Coronary artery (tissue), 2 donors: ENCODE results near the gene LNPEP.

Experiments used
- DNase-seq: peaks from one replicate; pipeline ENCODE4 v3.0.0-alpha.2; 2017; ENCODE audit warnings: low spot score
- H3K27ac ChIP-seq, 2 donors: fragments of 200-600 bp; sonication (generic); one replicate each; pipeline ENCODE4 v1.5.1; 2016 to 2019
- H3K4me3 ChIP-seq: fragments of 200-600 bp; sonication (generic); 2 replicates; pipeline ENCODE4 v1.5.1; 2016; ENCODE audit warnings: mild to moderate bottlenecking, moderate library complexity
- TF ChIP-seq, protein P1 (sequence below): fragments of 200-600 bp; sonication (generic); IDR thresholded peaks from one replicate; pipeline ENCODE4 v1.5.1; 2019; ENCODE audit warnings: antibody characterized with exemption

The LNPEP gene

DNA sequence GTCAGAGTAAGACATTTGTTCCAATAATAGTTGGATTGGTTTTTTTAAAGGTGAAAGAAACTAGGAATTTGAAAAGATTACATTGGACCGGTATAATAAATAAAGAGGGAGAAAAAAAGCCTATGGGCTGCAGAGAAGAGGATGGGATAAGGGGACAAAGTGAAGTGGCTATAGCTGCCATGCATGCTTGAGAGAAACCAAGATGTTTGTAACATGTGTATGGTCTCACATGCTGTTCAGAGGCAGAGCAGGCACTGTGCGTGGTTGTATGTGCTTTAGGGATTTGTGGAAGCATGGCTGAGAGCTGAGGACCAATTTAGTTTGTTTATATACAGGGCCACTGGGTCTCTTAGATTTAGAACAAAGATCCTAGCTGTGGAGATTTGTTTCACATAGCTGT lies 32.7 kb downstream of the LNPEP start:
- no peak for DNase-seq
- Histone ChIP-seq H3K27ac (peak overlapping the region in 1 of 2 donors; percentile 37), H3K4me3 (no peak overlapping the region)
- TF ChIP-seq, protein P1, sequence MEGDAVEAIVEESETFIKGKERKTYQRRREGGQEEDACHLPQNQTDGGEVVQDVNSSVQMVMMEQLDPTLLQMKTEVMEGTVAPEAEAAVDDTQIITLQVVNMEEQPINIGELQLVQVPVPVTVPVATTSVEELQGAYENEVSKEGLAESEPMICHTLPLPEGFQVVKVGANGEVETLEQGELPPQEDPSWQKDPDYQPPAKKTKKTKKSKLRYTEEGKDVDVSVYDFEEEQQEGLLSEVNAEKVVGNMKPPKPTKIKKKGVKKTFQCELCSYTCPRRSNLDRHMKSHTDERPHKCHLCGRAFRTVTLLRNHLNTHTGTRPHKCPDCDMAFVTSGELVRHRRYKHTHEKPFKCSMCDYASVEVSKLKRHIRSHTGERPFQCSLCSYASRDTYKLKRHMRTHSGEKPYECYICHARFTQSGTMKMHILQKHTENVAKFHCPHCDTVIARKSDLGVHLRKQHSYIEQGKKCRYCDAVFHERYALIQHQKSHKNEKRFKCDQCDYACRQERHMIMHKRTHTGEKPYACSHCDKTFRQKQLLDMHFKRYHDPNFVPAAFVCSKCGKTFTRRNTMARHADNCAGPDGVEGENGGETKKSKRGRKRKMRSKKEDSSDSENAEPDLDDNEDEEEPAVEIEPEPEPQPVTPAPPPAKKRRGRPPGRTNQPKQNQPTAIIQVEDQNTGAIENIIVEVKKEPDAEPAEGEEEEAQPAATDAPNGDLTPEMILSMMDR, result no peak

GRCh38 chr5:96969366-96969765 lies 33.5 kb downstream of the LNPEP start:
- TF ChIP-seq, protein P1, result no peak

DNA sequence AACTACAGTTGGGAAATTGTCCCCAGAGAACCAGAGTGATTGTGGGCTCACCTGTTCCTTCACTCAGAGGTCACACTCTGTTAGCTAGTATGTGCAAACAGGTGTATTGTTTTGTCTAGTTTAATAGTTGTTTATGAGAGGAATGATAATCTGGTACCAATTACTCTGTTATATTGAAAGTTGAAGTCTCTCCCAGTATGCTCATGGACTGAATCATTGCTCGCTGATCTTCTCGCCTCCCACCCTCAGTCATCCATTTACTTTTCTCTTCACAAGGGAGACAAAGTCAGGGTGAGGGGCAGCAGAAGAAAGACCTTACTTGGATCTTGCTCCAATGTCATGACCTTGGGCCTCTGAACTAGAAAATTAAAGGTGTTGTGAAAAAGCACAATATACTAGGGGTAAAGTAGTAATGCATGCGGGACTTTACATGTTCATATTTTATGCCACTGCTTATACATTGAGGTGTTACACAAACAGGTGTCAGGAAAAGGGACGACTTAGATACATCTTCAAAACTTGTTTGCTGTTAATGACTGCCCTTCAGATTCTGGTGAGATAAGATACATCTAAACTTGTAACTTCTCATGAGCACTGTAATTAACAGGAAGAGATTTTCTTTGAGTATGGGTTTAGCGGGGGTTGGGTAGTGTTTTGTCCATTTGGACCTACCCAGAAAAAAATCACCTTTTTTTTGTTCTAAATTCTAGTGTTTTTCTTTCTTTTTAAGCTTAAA lies 36.9 kb downstream of the LNPEP start:
- TF ChIP-seq, protein P1, result no peak
- Histone ChIP-seq H3K27ac (no peak overlapping the region), H3K4me3 (no peak overlapping the region)
- no peak for DNase-seq

More at GRCh38 chr5:96969366-96969765, 33.5 kb downstream of the LNPEP start:
- H3K4me3 ChIP-seq, result no peak overlapping the region
- H3K27ac ChIP-seq, result peak overlapping the region; percentile 37 to 54
- no peak for DNase-seq

- H3K4me3 ChIP-seq, result no peak overlapping the region
- TF ChIP-seq, protein P1, result no peak
- no peak for DNase-seq
Observed at GRCh38 chr5:96973532-96974401, 37.9 kb downstream of the LNPEP start.

GRCh38 chr5:96975656-96976055 lies 39.8 kb downstream of the LNPEP start:
- DNase-seq, result no peak
- TF ChIP-seq, protein P1, result no peak
- H3K27ac ChIP-seq, result no peak overlapping the region

More at GRCh38 chr5:96973532-96974401, 37.9 kb downstream of the LNPEP start:
- H3K27ac ChIP-seq, result no peak overlapping the region

DNA sequence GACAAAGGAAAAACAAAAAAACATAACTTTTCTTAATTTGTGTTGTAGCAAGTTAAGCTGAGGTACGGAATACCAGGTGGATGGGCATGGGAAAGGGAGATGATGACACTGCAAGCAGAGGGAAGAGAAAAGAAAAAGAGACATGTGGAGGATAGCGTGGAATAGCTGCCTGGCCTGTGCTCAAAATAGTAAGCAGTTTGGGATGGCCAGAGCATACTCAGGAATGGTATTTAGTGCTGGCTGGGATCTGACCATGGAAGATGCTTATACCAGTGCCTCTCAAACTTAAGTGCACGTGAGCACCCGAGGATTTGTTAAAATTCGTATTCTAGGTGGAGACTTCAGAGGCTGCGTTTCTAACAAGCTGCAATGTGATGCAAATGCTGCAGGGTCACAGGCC lies 41.3 kb downstream of the LNPEP start:
- H3K4me3 ChIP-seq, result no peak overlapping the region
- TF ChIP-seq, protein P1, result no peak
- H3K27ac ChIP-seq, result no peak overlapping the region
- DNase-seq, result no peak

More at GRCh38 chr5:96975656-96976055, 39.8 kb downstream of the LNPEP start:
- no peak overlapping the region for H3K4me3 ChIP-seq
